Activated CD8-positive, alpha-beta T cell treated with anti-CD3 and anti-CD28 coated beads for 36 hours (primary cell): ENCODE data around the gene TMEM214. TPM values are rescaled to one million over a fixed set of nuclear protein-coding genes. Genes with fewer than 3 reads are reported as not detected.

ENCODE experiments used
- ATAC-seq: fragments of 200-7000 bp; cut with Tn5 transposase; one replicate; pipeline ENCODE4 v1.10.0; 2021; ENCODE audit warnings: mild to moderate bottlenecking, moderate library complexity
- CTCF ChIA-PET: fragments of 350-600 bp; sonication (Branson Sonifier 250); formaldehyde crosslinking; loops from one replicate; lab custom pipeline; 2021; ENCODE audit warnings: antibody characterized with exemption; lab: Charles Lee
- POLR2A ChIA-PET: fragments of 350-600 bp; sonication (Branson Sonifier 250); formaldehyde crosslinking; loops from one replicate; lab custom pipeline; 2021; ENCODE audit warnings: antibody characterized with exemption; lab: Charles Lee
- DNase-seq: peaks from one replicate; pipeline ENCODE4 v3.0.0-alpha.2; 2020
- H3K27ac Mint-ChIP-seq: one replicate; pipeline ENCODE4 v1.8.0; 2021; ENCODE audit warnings: mild to moderate bottlenecking, mixed read lengths
- H3K27me3 Mint-ChIP-seq: one replicate; pipeline ENCODE4 v1.8.0; 2021; ENCODE audit warnings: mixed read lengths
- H3K36me3 Mint-ChIP-seq: one replicate; pipeline ENCODE4 v1.8.0; 2021; ENCODE audit warnings: low read depth, mixed read lengths
- H3K4me1 Mint-ChIP-seq: one replicate; pipeline ENCODE4 v1.8.0; 2021; ENCODE audit warnings: low read depth, mixed read lengths
- H3K4me3 Mint-ChIP-seq: one replicate; pipeline ENCODE4 v1.8.0; 2021; ENCODE audit warnings: mild to moderate bottlenecking, moderate library complexity, mixed read lengths
- H3K9me3 Mint-ChIP-seq: one replicate; pipeline ENCODE4 v1.8.0; 2021; ENCODE audit warnings: mixed read lengths
- intact Hi-C: fragments of 100-400 bp; cut with micrococcal nuclease; formaldehyde crosslinking; loops from one replicate; pipeline ENCODE4 v1.10.0; 2022
- total RNA-seq, 2 experiments: library from RNA; stranded (reverse); gene quantifications; one replicate each; pipeline ENCODE4 v1.2.3, GENCODE V29; 2021
- TF ChIP-seq, protein P1 (sequence below): fragments of 200-600 bp; IDR thresholded peaks from one replicate; pipeline ENCODE4 v1.8.0; 2022; ENCODE audit warnings: antibody characterized with exemption, mild to moderate bottlenecking

Gene TMEM214
- total RNA-seq, 2 experiments from 2014 or later = 54.1 to 58.9 TPM

DNA sequence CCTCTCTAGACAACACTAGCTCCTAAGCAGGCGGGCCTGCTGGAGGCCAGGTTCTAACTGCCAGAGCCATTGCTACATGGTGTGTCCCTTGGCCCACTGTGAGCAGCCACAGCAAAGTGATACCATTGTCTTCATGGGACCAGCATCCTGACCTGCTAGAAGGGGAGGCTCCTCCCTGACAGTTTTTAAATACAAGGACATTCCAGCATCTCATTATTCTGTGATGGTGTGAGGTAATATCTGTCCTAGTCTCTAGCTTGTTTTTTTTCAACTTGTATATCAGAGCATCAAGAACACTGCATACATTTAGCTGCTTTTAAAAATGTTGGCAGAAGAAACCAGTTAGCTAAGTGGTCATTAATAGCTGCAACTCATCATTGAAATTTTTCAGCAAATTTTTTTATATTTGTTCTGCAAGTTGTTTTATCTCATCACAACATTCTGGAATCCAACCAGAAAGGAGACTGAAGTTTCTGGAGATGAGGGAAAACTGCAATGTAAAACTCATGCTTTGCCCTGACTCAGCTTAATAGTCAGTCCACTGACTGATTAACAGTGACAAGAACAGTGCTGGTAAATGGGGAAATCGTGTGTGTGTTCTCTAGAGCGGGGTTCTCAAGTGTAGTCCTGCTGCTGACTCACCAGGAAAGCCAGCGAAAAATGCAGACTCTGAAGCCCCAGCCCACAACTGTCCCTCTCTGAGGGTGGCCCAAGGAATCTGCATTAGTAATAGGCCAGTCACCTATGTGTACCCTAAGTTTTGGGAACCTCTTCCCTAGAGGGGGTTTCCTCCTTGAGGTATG is 44.5 kb upstream of the TMEM214 start:
- ATAC-seq (no peak), DNase-seq (no peak)
- Mint-ChIP-seq H3K27ac (no peak overlapping the region), H3K4me3 (no peak overlapping the region), H3K27me3 (no peaks in the 10 kb centered on the region), H3K9me3 (no peaks in the 10 kb centered on the region), H3K4me1 (no peaks in the 10 kb centered on the region), H3K36me3 (no peaks in the 10 kb centered on the region)
- intact Hi-C loops = no loop called here
- TF ChIP-seq, protein P1, sequence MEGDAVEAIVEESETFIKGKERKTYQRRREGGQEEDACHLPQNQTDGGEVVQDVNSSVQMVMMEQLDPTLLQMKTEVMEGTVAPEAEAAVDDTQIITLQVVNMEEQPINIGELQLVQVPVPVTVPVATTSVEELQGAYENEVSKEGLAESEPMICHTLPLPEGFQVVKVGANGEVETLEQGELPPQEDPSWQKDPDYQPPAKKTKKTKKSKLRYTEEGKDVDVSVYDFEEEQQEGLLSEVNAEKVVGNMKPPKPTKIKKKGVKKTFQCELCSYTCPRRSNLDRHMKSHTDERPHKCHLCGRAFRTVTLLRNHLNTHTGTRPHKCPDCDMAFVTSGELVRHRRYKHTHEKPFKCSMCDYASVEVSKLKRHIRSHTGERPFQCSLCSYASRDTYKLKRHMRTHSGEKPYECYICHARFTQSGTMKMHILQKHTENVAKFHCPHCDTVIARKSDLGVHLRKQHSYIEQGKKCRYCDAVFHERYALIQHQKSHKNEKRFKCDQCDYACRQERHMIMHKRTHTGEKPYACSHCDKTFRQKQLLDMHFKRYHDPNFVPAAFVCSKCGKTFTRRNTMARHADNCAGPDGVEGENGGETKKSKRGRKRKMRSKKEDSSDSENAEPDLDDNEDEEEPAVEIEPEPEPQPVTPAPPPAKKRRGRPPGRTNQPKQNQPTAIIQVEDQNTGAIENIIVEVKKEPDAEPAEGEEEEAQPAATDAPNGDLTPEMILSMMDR = no peak
- ChIA-PET CTCF (interaction anchor here (1.0 to 5.1 kb wide), 4 partner anchors 27 to 291 kb away, joined by 3 to 18 read pairs (median 4); no protein-coding TSS in a partner anchor), POLR2A (interaction anchor here (1.5 kb wide), 1 partner anchor 11 kb away, joined by 3 read pairs; no protein-coding TSS in a partner anchor)

GRCh38 chr2:26989156-26989555 is 43.6 kb upstream of the TMEM214 start:
- DNase-seq = no peak
- Mint-ChIP-seq H3K27me3 (no peaks in the 10 kb centered on the region), H3K27ac (no peak overlapping the region), H3K36me3 (no peaks in the 10 kb centered on the region), H3K4me1 (no peaks in the 10 kb centered on the region), H3K9me3 (no peaks in the 10 kb centered on the region), H3K4me3 (no peak overlapping the region)
- ChIA-PET POLR2A (no interaction called here), CTCF (interaction anchor here (1.3 to 5.1 kb wide), 3 partner anchors 28 to 291 kb away, joined by 3 to 18 read pairs (median 5); no protein-coding TSS in a partner anchor)
- TF ChIP-seq, protein P1 = no peak
- ATAC-seq = no peak
- intact Hi-C loops = no loop called here

DNA sequence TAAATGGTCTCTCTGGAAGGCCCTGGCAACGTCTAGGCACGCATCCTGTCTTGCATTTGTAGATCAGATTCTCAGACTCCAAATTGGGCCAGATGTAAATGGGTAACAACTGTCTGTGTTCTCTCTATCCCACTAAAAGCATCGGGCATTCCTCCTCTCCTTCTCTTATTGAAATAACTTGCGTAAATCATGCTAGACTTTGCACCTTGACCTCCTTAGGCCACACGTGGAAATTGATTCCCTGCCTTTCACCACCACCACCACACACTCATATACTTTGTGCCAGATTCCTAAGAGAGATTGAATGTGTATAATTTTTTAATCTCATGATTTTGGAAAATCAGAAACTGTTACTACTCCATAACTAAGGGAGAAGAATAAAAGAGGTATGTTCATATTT is 41.0 kb upstream of the TMEM214 start:
- H3K36me3 Mint-ChIP-seq = no peaks in the 10 kb centered on the region
- DNase-seq (no peak), ATAC-seq (no peak)
- intact Hi-C loops = no loop called here
- no peak overlapping the region for H3K4me3 Mint-ChIP-seq
- no peaks in the 10 kb centered on the region for H3K9me3 Mint-ChIP-seq
- no peak overlapping the region for H3K27ac Mint-ChIP-seq
- H3K4me1 Mint-ChIP-seq = no peaks in the 10 kb centered on the region
- POLR2A ChIA-PET = no interaction called here
- H3K27me3 Mint-ChIP-seq = no peaks in the 10 kb centered on the region
- CTCF ChIA-PET = no interaction called here
- TF ChIP-seq, protein P1 = no peak

DNA sequence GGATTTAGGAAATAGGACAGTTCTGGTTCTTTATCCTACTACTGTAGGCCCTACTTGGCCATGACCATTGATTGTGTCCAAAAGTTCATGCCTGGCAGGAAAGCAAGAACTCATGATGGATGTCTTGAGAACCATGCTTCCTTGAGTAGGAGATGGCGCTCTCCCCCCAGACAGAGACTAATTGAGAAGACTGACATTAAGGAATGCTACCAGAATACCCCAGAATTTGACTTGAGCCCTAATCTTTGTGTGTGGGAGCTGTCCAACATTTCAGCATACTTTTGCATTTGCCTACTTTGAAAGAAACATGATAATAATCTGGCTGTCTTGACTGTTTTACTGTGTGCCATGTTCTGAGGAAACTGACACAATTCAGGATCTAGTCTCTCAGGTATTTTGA is 39.0 kb upstream of the TMEM214 start:
- no peak overlapping the region for H3K4me3 Mint-ChIP-seq
- no peaks in the 10 kb centered on the region for H3K9me3 Mint-ChIP-seq
- ATAC-seq = no peak
- CTCF ChIA-PET = interaction anchor here (0.7 to 4.7 kb wide), 5 partner anchors 11 to 32 kb away, joined by 3 to 21 read pairs (median 3); no protein-coding TSS in a partner anchor
- H3K27ac Mint-ChIP-seq = no peak overlapping the region
- DNase-seq = no peak
- no peaks in the 10 kb centered on the region for H3K27me3 Mint-ChIP-seq
- no peaks in the 10 kb centered on the region for H3K4me1 Mint-ChIP-seq
- H3K36me3 Mint-ChIP-seq = no peaks in the 10 kb centered on the region
- TF ChIP-seq, protein P1 = no peak
- intact Hi-C loops = no loop called here
- POLR2A ChIA-PET = interaction anchor here (1.3 kb wide), 1 partner anchor 10 kb away, joined by 3 read pairs; no protein-coding TSS in a partner anchor

DNA sequence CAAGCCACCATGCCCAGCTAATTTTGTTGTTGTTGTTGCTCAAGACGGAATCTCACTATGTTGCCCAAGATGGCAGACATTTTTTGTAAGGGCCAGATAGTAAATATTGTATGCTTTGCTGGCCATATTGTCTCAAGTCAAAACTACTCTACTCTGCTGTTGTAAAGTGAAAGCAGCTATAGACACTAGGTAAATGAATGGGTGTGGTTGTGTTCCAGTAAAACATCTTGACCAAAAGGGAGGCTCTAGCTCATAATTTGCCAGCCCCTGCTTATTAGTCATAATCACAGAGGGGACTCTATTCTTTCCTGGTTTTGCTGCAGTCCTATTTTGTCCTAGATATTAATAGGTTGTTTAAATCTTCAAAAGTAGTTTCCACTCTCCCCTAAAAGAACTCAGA is 37.8 kb upstream of the TMEM214 start:
- ChIA-PET CTCF (interaction anchor here (1.0 to 4.7 kb wide), 6 partner anchors 10 to 149 kb away, joined by 3 to 21 read pairs (median 4); no protein-coding TSS in a partner anchor), POLR2A (interaction anchor here (0.6 to 1.0 kb wide), 2 partner anchors 11 to 35 kb away, joined by 3 read pairs; no protein-coding TSS in a partner anchor)
- intact Hi-C loops = no loop called here
- Mint-ChIP-seq H3K4me3 (no peak overlapping the region), H3K36me3 (no peaks in the 10 kb centered on the region), H3K4me1 (no peaks in the 10 kb centered on the region), H3K27ac (no peak overlapping the region), H3K9me3 (no peaks in the 10 kb centered on the region), H3K27me3 (no peaks in the 10 kb centered on the region)
- TF ChIP-seq, protein P1 = no peak
- ATAC-seq (no peak), DNase-seq (no peak)
